DMS 273 treated with DMSO at 0.1 percent for 48 hours (cell line): ENCODE data around the gene STK32B.

Source experiments
- DNase-seq: peaks from one replicate; lab custom pipeline; 2025; lab: John Stamatoyannopoulos, UW

Gene STK32B

DNA sequence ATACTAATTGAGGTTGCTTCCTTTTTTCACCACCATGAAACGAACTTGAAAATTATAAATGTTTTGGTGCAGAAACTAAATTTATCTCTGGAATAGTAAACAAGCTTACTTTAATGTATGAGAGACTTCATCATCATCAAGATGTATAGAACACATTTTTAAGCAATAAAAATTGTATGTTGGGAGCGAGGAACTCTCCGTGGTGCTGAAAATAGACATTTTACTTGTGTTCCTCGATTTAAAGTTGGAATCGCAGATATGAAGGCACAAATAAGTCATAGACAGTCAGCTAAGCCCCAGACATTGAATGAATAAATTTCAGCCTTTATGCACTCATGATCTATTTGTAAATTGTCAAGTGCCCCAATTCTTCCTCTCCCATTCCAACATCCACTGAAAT is 310.7 kb downstream of the STK32B start:
- DNase-seq: no peak

- no peak for DNase-seq
Observed at GRCh38 chr4:5364406-5364805, 313.1 kb downstream of the STK32B start.

GRCh38 chr4:5365071-5366008 is 314.1 kb downstream of the STK32B start:
- no peak for DNase-seq

GRCh38 chr4:5366009-5366386 is 314.7 kb downstream of the STK32B start:
- DNase-seq: no peak

DNA sequence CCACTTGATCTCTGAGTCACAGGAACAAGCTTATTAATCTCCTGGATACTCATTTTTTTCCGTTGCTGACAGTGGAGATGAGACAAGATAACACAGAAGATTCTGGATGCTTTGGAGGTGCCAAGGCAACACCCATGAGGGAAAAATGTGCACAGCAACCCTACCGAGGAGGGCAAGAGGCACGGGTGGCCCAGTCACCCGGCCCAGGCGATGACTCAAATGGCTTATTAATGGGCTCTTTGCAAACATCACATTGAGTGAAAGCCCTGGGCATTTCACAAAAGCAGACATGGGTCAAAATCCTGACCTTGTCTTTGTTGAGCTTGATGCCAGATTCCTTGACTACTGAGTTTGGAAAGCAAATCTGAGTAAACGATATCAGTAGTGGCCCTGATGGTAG is 315.1 kb downstream of the STK32B start:
- DNase-seq: no peak

DNA sequence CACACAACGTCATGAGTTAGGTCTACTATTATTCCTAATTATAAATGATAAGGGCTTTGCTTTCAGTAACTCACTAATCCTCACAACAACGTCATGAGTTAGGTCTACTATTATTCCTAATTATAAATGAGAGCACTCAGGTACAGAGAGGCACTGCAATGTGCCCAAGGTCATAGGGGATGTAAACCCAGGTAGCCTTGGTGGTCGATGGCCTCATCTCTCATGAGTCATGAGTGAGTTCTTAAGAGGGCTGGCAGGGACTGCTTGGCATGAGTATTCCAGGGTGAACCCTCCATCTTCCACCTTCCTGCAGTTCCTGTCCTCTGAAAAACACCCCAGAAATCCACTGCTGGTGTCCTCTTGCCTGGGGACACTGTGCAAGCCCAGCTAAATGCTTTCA is 317.1 kb downstream of the STK32B start:
- DNase-seq: no peak

- no peak for DNase-seq
Observed at GRCh38 chr4:5370286-5370685, 319.0 kb downstream of the STK32B start.

GRCh38 chr4:5371415-5372190 is 320.3 kb downstream of the STK32B start:
- no peak for DNase-seq

- no peak for DNase-seq
Observed at GRCh38 chr4:5372198-5372597, 320.9 kb downstream of the STK32B start.

DNA sequence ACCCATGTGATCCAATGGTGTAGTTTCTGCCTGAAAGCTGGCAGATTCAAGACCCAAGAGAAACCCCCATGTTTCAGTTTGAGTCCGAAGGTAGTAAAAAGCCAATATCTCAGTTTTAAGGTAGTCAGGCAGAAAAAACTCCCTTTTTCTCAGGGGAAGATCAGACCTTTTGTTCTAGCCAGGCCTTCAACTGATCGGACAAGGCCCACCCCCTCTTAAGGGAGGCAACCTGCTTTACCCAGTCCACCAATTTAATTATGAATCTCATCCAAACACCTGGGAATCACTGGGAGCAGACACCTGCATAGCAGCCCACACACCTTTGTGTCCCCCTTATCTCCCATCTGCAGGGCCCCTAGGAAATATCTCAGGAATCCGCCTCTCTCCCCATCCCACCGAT is 322.0 kb downstream of the STK32B start:
- DNase-seq: no peak

GRCh38 chr4:5374592-5374991 is 323.3 kb downstream of the STK32B start:
- no peak for DNase-seq

GRCh38 chr4:5374994-5375393 is 323.7 kb downstream of the STK32B start:
- no peak for DNase-seq

GRCh38 chr4:5376015-5376414 is 324.7 kb downstream of the STK32B start:
- DNase-seq: no peak

DNA sequence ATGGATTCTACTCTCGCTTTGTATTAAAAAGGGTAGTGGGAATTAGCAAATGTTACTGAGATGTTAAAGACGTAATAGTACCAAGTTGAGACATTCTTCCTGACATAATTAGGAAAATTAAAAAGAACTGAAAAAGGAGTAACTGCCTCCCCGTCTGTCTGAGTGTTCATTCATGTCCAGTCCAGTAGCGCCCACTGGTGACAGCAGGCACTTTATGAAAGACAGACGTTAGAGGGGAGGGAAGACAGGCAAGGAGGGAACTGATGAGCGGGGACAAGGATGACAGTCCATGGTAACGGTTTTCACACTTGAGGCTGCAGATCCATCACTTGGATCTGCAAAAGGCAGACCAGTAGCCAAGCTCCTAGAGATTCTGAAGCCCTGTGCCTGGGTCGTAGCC is 326.7 kb downstream of the STK32B start:
- no peak for DNase-seq

- no peak for DNase-seq
Observed at GRCh38 chr4:5379895-5380294, 328.6 kb downstream of the STK32B start.

DNA sequence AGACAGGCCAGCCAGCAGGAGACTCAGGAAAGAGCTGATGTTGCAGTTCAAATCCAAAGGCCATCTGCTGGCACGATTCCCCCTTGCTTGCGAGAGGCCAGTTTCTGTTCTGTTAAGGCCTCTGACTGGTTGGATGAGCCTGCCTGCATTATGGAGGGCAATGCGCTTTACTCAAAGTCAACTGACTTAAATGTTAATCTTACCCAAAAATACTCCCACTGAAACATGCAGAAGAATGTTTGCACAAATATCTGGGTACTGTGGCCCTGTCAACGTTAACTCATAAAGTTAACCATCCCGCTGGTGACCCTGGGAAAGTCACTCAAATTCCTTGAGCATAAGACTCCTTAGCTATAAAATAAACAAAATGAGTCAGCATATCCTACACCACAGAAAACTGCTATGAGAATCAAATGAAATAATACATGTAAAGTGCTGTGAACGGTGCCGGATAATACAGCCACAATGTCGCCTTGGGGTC is 330.7 kb downstream of the STK32B start:
- no peak for DNase-seq

DNA sequence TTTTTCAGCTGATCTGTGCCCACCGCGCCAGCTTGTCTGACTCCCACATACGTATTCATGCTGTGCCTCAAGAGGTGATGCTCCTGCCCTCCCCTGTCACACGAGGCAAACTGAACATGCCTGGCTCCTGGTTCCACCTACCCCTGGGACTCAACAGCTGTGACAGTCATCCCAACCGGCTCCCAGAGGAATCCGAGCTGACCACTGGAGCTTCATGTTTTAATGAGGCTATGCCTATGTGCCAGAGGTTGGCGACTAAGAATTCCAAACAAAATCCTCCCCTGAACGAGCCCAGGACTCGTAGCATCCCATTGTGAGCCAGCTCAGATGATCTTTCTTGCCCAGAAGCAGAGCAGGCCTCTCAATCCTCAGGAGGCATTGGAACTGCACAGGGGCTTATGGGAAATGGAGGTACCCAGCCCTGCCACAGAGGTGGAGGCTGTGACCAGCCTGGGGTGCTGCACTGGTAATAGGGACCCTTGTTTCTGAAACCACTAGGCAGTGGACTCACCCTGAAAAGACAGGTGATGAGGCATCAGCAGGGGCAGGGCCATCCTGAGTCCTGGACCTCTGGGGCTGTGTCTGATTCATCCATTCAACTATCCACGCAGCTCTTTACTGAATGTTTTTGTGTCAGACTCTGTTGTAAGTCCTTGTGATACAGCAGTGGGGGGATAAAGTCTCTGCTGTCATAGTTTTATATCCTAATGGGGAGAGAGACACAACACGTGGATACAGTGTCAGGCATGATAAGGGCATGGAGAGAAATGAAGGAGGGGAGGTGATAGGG is 332.1 kb downstream of the STK32B start:
- no peak for DNase-seq

DNA sequence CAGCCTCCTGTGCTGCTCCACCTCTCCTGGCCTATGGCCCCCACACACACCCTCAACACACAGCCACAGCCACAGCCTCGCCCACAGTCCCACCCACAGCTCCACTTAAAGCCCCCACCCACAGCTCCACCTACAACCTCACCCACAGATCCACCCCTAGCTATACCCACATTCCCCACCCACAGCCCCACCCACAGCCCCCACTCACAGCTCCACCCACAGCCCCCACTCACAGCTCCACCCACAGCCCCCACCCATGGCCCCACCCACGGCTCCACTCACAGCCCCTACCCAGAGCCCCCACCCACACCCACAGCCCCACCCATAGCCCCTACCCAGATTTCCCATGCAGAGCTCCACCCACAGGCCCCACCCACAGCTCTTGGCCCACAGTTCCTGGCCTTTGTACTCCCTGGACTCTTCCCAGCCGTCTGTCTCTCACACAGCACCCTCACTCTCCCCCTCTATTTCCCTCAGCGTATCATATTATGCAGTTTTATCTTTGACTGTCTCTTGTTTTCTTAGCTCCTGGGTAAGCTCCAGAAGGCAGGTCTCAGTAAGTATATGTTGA is 334.5 kb downstream of the STK32B start:
- no peak for DNase-seq

GRCh38 chr4:5386921-5387320 is 335.6 kb downstream of the STK32B start:
- no peak for DNase-seq

DNA sequence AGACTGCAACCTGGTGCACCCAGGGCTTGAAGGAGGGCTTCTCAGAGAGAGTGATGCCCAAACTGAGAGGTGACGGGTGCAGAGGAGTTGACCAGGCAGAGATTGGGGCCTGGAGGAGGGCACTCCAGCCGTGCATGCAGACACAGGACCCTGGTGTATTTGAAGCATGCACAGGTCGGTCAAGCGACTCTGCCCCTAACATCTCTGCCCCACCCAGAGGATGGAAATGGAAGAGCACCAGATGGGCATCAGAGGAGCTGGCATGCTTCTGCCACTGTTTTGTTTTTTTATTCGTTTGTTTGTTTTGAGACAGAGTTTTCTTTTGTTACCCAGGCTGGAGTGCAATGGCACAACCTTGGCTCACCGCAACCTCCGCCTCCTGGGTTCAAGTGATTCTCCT is 336.2 kb downstream of the STK32B start:
- no peak for DNase-seq

DNA sequence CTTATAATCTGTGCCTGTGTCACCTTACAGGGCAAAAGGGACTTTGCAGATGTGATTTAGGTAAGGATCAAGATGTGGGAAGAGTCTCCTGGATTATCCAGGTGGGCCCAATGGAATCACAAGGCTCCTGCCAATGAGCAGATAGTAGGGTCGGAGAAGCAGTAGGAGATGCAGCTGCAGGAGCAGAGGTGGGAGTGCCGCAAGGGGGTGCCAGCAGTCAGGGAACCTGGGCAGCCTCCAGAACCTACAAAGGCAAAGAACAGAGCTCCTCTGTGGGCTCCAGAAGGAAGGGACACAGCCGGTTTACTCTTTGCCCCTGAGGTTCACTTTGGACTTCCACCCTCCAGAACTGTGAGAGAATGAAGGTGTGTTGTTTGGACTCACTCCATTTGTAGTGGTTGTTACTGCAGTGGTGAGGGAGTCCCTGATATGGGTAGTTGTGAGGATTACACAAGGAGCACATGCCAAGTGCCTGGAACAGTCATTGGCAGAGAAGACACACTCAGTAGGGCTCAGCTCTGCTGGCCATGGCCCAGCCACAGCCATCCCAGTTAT is 338.6 kb downstream of the STK32B start:
- no peak for DNase-seq

DNA sequence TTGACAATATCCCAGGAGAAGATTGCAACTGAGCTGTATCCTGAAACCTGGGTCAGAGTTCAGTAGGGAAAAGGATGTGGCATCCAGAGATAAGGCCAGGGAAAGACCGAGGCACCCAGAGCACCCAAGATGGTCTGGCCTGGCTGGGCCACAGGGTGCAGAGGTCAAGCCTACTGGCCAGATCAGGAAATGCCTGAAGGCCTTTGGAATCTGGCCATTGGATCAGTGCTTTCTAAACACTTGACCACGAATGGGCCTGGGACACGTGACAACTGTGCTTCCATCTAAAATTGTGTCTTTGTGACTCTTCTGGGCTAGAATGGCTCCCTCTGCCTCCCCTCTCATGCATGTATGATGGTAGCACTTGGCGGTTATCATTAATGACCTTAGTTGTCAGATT is 340.2 kb downstream of the STK32B start:
- no peak for DNase-seq
